ENCODE measurements around the gene RAB28.

Gene RAB28

GRCh38 chr4:13384055-13384454, 100.1 kb downstream of the RAB28 start:
- DNase-seq (ENCODE audit: extremely low read depth in 1 of 2, low read depth in 1 of 2) = no peak

GRCh38 chr4:13378973-13379759, 105.0 kb downstream of the RAB28 start:
- DNase-seq (ENCODE audit: extremely low read depth in 1 of 2, low read depth in 1 of 2) = no peak

GRCh38 chr4:13371048-13371447, 113.1 kb downstream of the RAB28 start:
- DNase-seq (ENCODE audit: extremely low read depth in 1 of 2, low read depth in 1 of 2) = no peak

- DNase-seq (ENCODE audit: extremely low read depth in 1 of 2, low read depth in 1 of 2) = no peak
Observed at GRCh38 chr4:13368217-13368616, 115.9 kb downstream of the RAB28 start.

- DNase-seq (ENCODE audit: extremely low read depth in 1 of 2, low read depth in 1 of 2) = no peak
Observed at GRCh38 chr4:13367691-13368090, 116.4 kb downstream of the RAB28 start.

GRCh38 chr4:13367244-13367643, 116.9 kb downstream of the RAB28 start:
- no peak for DNase-seq (ENCODE audit: extremely low read depth in 1 of 2, low read depth in 1 of 2)

- no peak for DNase-seq (ENCODE audit: extremely low read depth in 1 of 2, low read depth in 1 of 2)
Observed at GRCh38 chr4:13365195-13365594, 118.9 kb downstream of the RAB28 start.

GRCh38 chr4:13364653-13365052, 119.5 kb downstream of the RAB28 start:
- DNase-seq (ENCODE audit: extremely low read depth in 1 of 2, low read depth in 1 of 2) = no peak

- no peak for DNase-seq (ENCODE audit: extremely low read depth in 1 of 2, low read depth in 1 of 2)
Observed at GRCh38 chr4:13364172-13364571, 120.0 kb downstream of the RAB28 start.

GRCh38 chr4:13359809-13360208, 124.3 kb downstream of the RAB28 start:
- no peak for DNase-seq (ENCODE audit: extremely low read depth in 1 of 2, low read depth in 1 of 2)

GRCh38 chr4:13355111-13355880, 128.8 kb downstream of the RAB28 start:
- DNase-seq (ENCODE audit: extremely low read depth in 1 of 2, low read depth in 1 of 2) = no peak

GRCh38 chr4:13349096-13349495, 135.0 kb downstream of the RAB28 start:
- DNase-seq (ENCODE audit: extremely low read depth in 1 of 2, low read depth in 1 of 2) = no peak

- DNase-seq (ENCODE audit: extremely low read depth in 1 of 2, low read depth in 1 of 2) = no peak
Observed at GRCh38 chr4:13348216-13348615, 135.9 kb downstream of the RAB28 start.

- DNase-seq (ENCODE audit: extremely low read depth in 1 of 2, low read depth in 1 of 2) = no peak
Observed at GRCh38 chr4:13347517-13348125, 136.5 kb downstream of the RAB28 start.

GRCh38 chr4:13344216-13344615, 139.9 kb downstream of the RAB28 start:
- DNase-seq (ENCODE audit: extremely low read depth in 1 of 2, low read depth in 1 of 2) = no peak

GRCh38 chr4:13340672-13341071, 143.5 kb downstream of the RAB28 start:
- DNase-seq (ENCODE audit: extremely low read depth in 1 of 2, low read depth in 1 of 2) = no peak

GRCh38 chr4:13331827-13332226, 152.3 kb downstream of the RAB28 start:
- no peak for DNase-seq (ENCODE audit: extremely low read depth in 1 of 2, low read depth in 1 of 2)

GRCh38 chr4:13329963-13330362, 154.2 kb downstream of the RAB28 start:
- no peak for DNase-seq (ENCODE audit: extremely low read depth in 1 of 2, low read depth in 1 of 2)

- no peak for DNase-seq (ENCODE audit: extremely low read depth in 1 of 2, low read depth in 1 of 2)
Observed at GRCh38 chr4:13329340-13329850, 154.7 kb downstream of the RAB28 start.

GRCh38 chr4:13328591-13328990, 155.5 kb downstream of the RAB28 start:
- no peak for DNase-seq (ENCODE audit: extremely low read depth in 1 of 2, low read depth in 1 of 2)

GRCh38 chr4:13327991-13328390, 156.1 kb downstream of the RAB28 start:
- no peak for DNase-seq (ENCODE audit: extremely low read depth in 1 of 2, low read depth in 1 of 2)

GRCh38 chr4:13325744-13326143, 158.4 kb downstream of the RAB28 start:
- DNase-seq (ENCODE audit: extremely low read depth in 1 of 2, low read depth in 1 of 2) = no peak

Data from stimulated activated CD8-positive, alpha-beta memory T cell treated with anti-CD3 and anti-CD28 coated beads, Interleukin-7, amount 100 ng/mL, for 48 hours (primary cell).